SH-SY5Y (cell line): ENCODE data around the gene ZNF8.

ENCODE experiments used
- GATA2 ChIP-seq: IDR thresholded peaks from 2 replicates; pipeline ENCODE4 v1.6.1; 2011; ENCODE audit warnings: mild to moderate bottlenecking, low read depth, low read length
- GATA3 ChIP-seq: IDR thresholded peaks from 2 replicates; pipeline ENCODE4 v1.6.1; 2011; ENCODE audit warnings: low read depth, mild to moderate bottlenecking, low read length, moderate library complexity

DNA sequence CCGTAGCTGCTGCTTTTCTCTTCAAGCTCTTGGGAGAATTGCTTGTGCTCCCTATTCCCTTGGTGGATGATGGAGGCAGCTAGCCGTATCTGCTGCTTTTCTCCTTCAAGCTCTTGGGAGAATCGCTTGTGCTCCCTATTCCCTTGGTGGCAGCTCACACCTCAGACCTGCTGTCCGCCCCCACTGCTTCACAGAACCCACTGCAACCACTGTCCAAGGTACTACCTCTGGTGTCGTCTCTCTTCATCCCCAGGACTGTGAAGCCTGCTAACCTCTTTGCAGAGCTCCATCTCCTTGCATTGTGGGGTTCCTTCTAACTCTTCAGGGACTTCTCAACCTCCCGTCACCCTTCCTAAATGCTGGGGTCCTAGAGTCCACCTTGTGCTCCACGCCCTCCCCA lies 21.9 kb downstream of the ZNF8 start:
- TF ChIP-seq GATA2: no peak
- TF ChIP-seq GATA3: no peak
